Ishikawa (cell line): ENCODE results near the gene SPATC1L.

Experiments
- CEBPB ChIP-seq: IDR thresholded peaks from 2 replicates; pipeline ENCODE4 v1.6.1; 2012
- CREB1 ChIP-seq: IDR thresholded peaks from 2 replicates; pipeline ENCODE4 v1.6.1; 2012; ENCODE audit warnings: low read depth
- EGR1 ChIP-seq: IDR thresholded peaks from 2 replicates; pipeline ENCODE4 v1.6.1; 2012
- EP300 ChIP-seq: IDR thresholded peaks from 2 replicates; pipeline ENCODE4 v1.6.1; 2012; ENCODE audit warnings: borderline replicate concordance
- FOXM1 ChIP-seq: IDR thresholded peaks from 2 replicates; pipeline ENCODE4 v1.6.1; 2012; ENCODE audit warnings: low read depth, borderline replicate concordance
- MAX ChIP-seq: IDR thresholded peaks from 2 replicates; pipeline ENCODE4 v1.6.1; 2012
- NFIC ChIP-seq: IDR thresholded peaks from 2 replicates; pipeline ENCODE4 v1.6.1; 2012
- RAD21 ChIP-seq: IDR thresholded peaks from 2 replicates; pipeline ENCODE4 v1.6.1; 2012; ENCODE audit warnings: low read depth
- REST ChIP-seq: IDR thresholded peaks from 2 replicates; pipeline ENCODE4 v1.6.1; 2012; ENCODE audit warnings: low read depth, mild to moderate bottlenecking
- TAF1 ChIP-seq: IDR thresholded peaks from 2 replicates; pipeline ENCODE4 v1.6.1; 2012; ENCODE audit warnings: low read depth, mild to moderate bottlenecking
- TCF12 ChIP-seq: IDR thresholded peaks from 2 replicates; pipeline ENCODE4 v1.6.1; 2012; ENCODE audit warnings: low read depth
- TEAD4 ChIP-seq: IDR thresholded peaks from 2 replicates; pipeline ENCODE4 v1.6.1; 2012
- USF1 ChIP-seq: IDR thresholded peaks from 2 replicates; pipeline ENCODE4 v1.6.1; 2012
- YY1 ChIP-seq: IDR thresholded peaks from 2 replicates; pipeline ENCODE4 v1.6.1; 2012; ENCODE audit warnings: low read depth
- ZBTB7A ChIP-seq: IDR thresholded peaks from 2 replicates; pipeline ENCODE4 v1.6.1; 2012; ENCODE audit warnings: low read depth

The SPATC1L gene

GRCh38 chr21:46183910-46184624 is at the start of gene SPATC1L:
TSS of gene SPATC1L (minus strand) at chr21:46184459. CDS start at chr21:46182816, 1,643 bp downstream.
- TF ChIP-seq CREB1 (no peak), TEAD4 (no peak), RAD21 (no peak), MAX (no peak), YY1 (no peak), FOXM1 (no peak)

- TF ChIP-seq TEAD4 (no peak), TAF1 (no peak), CREB1 (no peak), USF1 (no peak), ZBTB7A (no peak), RAD21 (no peak), CEBPB (no peak), EP300 (no peak), EGR1 (no peak), REST (no peak), NFIC (no peak), YY1 (no peak)
Measured at GRCh38 chr21:46229923-46230260, 45.6 kb upstream of the SPATC1L start.

GRCh38 chr21:46229133-46229922 is 45.1 kb upstream of the SPATC1L start:
- no peak for TF ChIP-seq NFIC
- TF ChIP-seq FOXM1, result no peak
- TF ChIP-seq TAF1, result peak; percentile 35; the same call in 1 of the 2 replicates
- TF ChIP-seq YY1, result 0 out of 2 replicates have a peak, but pooled peaks have one; percentile 4
- TF ChIP-seq CEBPB, result no peak
- peak; percentile 91 for TF ChIP-seq MAX
- no peak; the same call in 1 of the 2 replicates for TF ChIP-seq EGR1
- TF ChIP-seq EP300, result peak; percentile 22; the same call in 1 of the 2 replicates

- no peak for TF ChIP-seq REST
- TF ChIP-seq YY1, result no peak
- TF ChIP-seq CEBPB, result no peak
- no peak for TF ChIP-seq TEAD4
- TF ChIP-seq ZBTB7A, result peak; percentile 68
- TF ChIP-seq MAX, result peak; percentile 79
- TF ChIP-seq EGR1, result peak; percentile 93
- peak; percentile 76 for TF ChIP-seq USF1
- TF ChIP-seq TCF12, result peak; percentile 25; the same call in 1 of the 2 replicates
- TF ChIP-seq TAF1, result peak; percentile 67
Measured at GRCh38 chr21:46228345-46229051, 44.2 kb upstream of the SPATC1L start, which contains the start of gene LSS. TSS of gene LSS (minus strand) at chr21:46228774. CDS start at chr21:46228745, 29 bp downstream.

GRCh38 chr21:46227811-46228344 is 43.6 kb upstream of the SPATC1L start:
- TF ChIP-seq EGR1, result no peak
